ENCODE data around the gene USP9X.

- TF ChIP-seq POLR2A (IDR thresholded peaks at IDR 0.05): no peak
- TF ChIP-seq, protein P1, sequence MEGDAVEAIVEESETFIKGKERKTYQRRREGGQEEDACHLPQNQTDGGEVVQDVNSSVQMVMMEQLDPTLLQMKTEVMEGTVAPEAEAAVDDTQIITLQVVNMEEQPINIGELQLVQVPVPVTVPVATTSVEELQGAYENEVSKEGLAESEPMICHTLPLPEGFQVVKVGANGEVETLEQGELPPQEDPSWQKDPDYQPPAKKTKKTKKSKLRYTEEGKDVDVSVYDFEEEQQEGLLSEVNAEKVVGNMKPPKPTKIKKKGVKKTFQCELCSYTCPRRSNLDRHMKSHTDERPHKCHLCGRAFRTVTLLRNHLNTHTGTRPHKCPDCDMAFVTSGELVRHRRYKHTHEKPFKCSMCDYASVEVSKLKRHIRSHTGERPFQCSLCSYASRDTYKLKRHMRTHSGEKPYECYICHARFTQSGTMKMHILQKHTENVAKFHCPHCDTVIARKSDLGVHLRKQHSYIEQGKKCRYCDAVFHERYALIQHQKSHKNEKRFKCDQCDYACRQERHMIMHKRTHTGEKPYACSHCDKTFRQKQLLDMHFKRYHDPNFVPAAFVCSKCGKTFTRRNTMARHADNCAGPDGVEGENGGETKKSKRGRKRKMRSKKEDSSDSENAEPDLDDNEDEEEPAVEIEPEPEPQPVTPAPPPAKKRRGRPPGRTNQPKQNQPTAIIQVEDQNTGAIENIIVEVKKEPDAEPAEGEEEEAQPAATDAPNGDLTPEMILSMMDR (IDR thresholded peaks at IDR 0.05): no peak
Measured at GRCh38 chrX:41085512-41085877, 250 bp downstream of the USP9X start.

Measured in lower leg skin (tissue), 3 donors.